PC-3 (cell line): ENCODE measurements around the gene FIBCD1. TPM values are rescaled to one million over a fixed set of nuclear protein-coding genes. Genes with fewer than 3 reads are reported as not detected.

ENCODE experiments used
- ATAC-seq: fragments of 200-7000 bp; cut with Tn5 transposase; 2 replicates; pipeline ENCODE4 v1.9.1; 2020; ENCODE audit warnings: mild to moderate bottlenecking, moderate library complexity
- BruUV-seq: library from RNA; stranded (reverse); fragments of 400-500 nt; replicated peaks from 2 replicates; lab custom pipeline; 2021; lab: Mats Ljungman, UMichigan
- CTCF ChIA-PET: fragments of 300-600 bp; sonication (Branson Sonifier 250); formaldehyde crosslinking; loops from one replicate; lab custom pipeline; 2022; ENCODE audit warnings: antibody characterized with exemption; lab: Charles Lee
- POLR2A ChIA-PET: fragments of 300-600 bp; sonication (Branson Sonifier 250); formaldehyde crosslinking; loops from one replicate; lab custom pipeline; 2022; ENCODE audit warnings: antibody characterized with exemption; ENCODE audit not compliant: unreplicated experiment; lab: Charles Lee
- DNase-seq: peaks from one replicate; pipeline ENCODE4 v3.0.0-alpha.2; 2015
- H2AFZ ChIP-seq: fragments of 300-600 bp; sonication (generic); 2 replicates; pipeline ENCODE4 v1.6.0; 2016; ENCODE audit warnings: antibody characterized with exemption, low read length
- H3F3A ChIP-seq: fragments of 300-600 bp; sonication (generic); one replicate; pipeline ENCODE4 v1.6.0; 2017; ENCODE audit warnings: antibody characterized with exemption, low read length, control low read depth, mild to moderate bottlenecking; ENCODE audit not compliant: unreplicated experiment
- H3K27ac ChIP-seq: fragments of 300-600 bp; sonication (generic); 2 replicates; pipeline ENCODE4 v1.5.1; 2016; ENCODE audit warnings: mild to moderate bottlenecking, low read length
- H3K27me3 ChIP-seq: fragments of 300-600 bp; sonication (generic); 2 replicates; pipeline ENCODE4 v1.6.1; 2016; ENCODE audit warnings: low read length, mixed read lengths
- H3K36me3 ChIP-seq: fragments of 300-600 bp; sonication (generic); 2 replicates; pipeline ENCODE4 v1.6.1; 2016; ENCODE audit warnings: low read depth, mixed run types, low read length, mixed read lengths
- H3K4me1 ChIP-seq: fragments of 300-600 bp; sonication (generic); 2 replicates; pipeline ENCODE4 v1.5.1; 2016; ENCODE audit warnings: low read length; ENCODE audit not compliant: insufficient read depth
- H3K4me2 ChIP-seq: fragments of 300-600 bp; sonication (generic); 2 replicates; pipeline ENCODE4 v1.6.0; 2016; ENCODE audit warnings: low read length
- H3K4me3 ChIP-seq: fragments of 300-600 bp; sonication (generic); 2 replicates; pipeline ENCODE4 v1.5.1; 2016; ENCODE audit warnings: mild to moderate bottlenecking, low read length, mixed read lengths
- H3K79me2 ChIP-seq: fragments of 300-600 bp; sonication (generic); 2 replicates; pipeline ENCODE4 v1.6.1; 2017; ENCODE audit warnings: low read length, mixed read lengths
- H3K9ac ChIP-seq: fragments of 300-600 bp; sonication (generic); 2 replicates; pipeline ENCODE4 v1.6.0; 2016; ENCODE audit warnings: mild to moderate bottlenecking, low read length
- H3K9me2 ChIP-seq: fragments of 300-600 bp; sonication (generic); replicated peaks from 2 replicates; pipeline ENCODE4 v1.6.1; 2016; ENCODE audit warnings: mixed run types, low read length, mixed read lengths
- H3K9me3 ChIP-seq: fragments of 300-600 bp; sonication (generic); 2 replicates; pipeline ENCODE4 v1.6.1; 2016; ENCODE audit warnings: low read length, mixed read lengths
- H4K20me1 ChIP-seq: fragments of 300-600 bp; sonication (generic); 2 replicates; pipeline ENCODE4 v1.6.1; 2016; ENCODE audit warnings: low read length, mixed read lengths
- CTCF ChIP-seq: fragments of 300-600 bp; sonication (generic); conservative IDR thresholded peaks from 2 replicates; pipeline ENCODE4 v1.5.1; 2017; ENCODE audit warnings: antibody characterized with exemption, low read depth, mild to moderate bottlenecking, low read length
- EZH2 ChIP-seq: fragments of 300-600 bp; sonication (generic); IDR thresholded peaks from one replicate; pipeline ENCODE4 v1.6.1; 2017; ENCODE audit warnings: antibody characterized with exemption, mild to moderate bottlenecking, low read length; ENCODE audit not compliant: unreplicated experiment
- EZH2phosphoT487 ChIP-seq: fragments of 300-600 bp; sonication (generic); IDR thresholded peaks from 2 replicates; pipeline ENCODE4 v1.6.1; 2018; ENCODE audit warnings: mild to moderate bottlenecking, antibody characterized with exemption, low read length, borderline replicate concordance
- intact Hi-C: fragments of 100-400 bp; cut with micrococcal nuclease; formaldehyde crosslinking; loops from 2 replicates; pipeline ENCODE4 v1.9.0; 2023
- total RNA-seq: library from RNA; depleted of rRNA; stranded (reverse); fragments of >200 nt; gene quantifications from 2 replicates; pipeline ENCODE4 v1.2.3, GENCODE V29; 2014

The FIBCD1 gene
- total RNA-seq, 1 experiment from 2014 or later = 8.9 TPM

- no peak overlapping the region for H2AFZ ChIP-seq
- no peak overlapping the region for H3K27ac ChIP-seq
- no peaks in the 10 kb centered on the region for H3K79me2 ChIP-seq
- H3K4me2 ChIP-seq = no peak overlapping the region
- no TSS peak for BruUV-seq
- no peak for DNase-seq
- no peak overlapping the region for H3K9ac ChIP-seq
- H4K20me1 ChIP-seq = no peaks in the 10 kb centered on the region
- no peaks in the 10 kb centered on the region for H3K9me3 ChIP-seq
- ChIA-PET CTCF (interaction anchor here (0.7 kb wide), 1 partner anchor 158 kb away, joined by 5 read pairs; no protein-coding TSS in a partner anchor), POLR2A (no interaction called here)
- ATAC-seq = no peak
- H3K27me3 ChIP-seq = no peaks in the 10 kb centered on the region
- no peaks in the 10 kb centered on the region for H3K4me1 ChIP-seq
- TF ChIP-seq CTCF (no peak), EZH2phosphoT487 (no peak), EZH2 (no peak)
- intact Hi-C loops = no loop called here
- no peaks in the 10 kb centered on the region for H3F3A ChIP-seq
- H3K4me3 ChIP-seq = no peak overlapping the region
- no peaks in the 10 kb centered on the region for H3K36me3 ChIP-seq
- no peaks in the 10 kb centered on the region for H3K9me2 ChIP-seq
Observed at GRCh38 chr9:130890124-130890523, 48.9 kb downstream of the FIBCD1 start.

DNA sequence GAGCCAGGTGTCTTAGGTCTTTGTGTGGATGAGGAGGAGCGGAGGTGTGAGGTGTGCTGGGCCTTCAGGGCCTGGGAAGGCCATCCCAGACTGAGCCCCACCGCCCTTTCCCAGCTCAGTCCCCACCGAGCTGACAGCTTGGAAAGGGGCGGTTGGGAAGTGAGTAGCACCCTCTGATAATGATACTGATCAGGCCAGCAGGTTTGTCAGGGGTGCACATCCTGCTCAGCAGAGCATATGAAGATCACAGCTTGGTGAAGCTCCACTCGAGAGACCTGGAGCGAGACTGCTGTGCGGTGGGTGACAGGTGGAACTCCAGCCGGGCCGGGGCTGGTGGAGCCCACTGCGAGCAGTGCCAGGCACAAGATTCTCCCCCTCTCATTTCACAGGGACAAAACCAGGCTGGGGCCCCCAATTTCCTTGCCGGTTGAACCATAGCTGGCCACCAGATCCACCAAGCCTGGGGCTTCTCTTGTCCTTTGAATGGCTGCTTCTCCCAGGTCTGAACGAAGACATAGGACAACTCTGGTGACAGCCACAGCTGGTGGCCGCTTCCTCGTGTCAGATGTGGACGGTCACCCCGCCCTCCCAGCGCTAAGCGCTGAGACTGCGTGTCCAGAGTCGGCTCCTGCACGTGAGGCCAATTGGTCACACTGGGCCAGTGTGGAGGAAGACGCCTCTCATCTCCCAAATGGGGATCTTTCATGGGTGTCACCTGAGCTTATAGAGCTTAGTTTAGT, 50.7 kb downstream of the FIBCD1 start:
- TF ChIP-seq EZH2phosphoT487 (no peak), EZH2 (no peak), CTCF (no peak)
- no peaks in the 10 kb centered on the region for H3K9me2 ChIP-seq
- H3F3A ChIP-seq = no peaks in the 10 kb centered on the region
- no peaks in the 10 kb centered on the region for H3K27me3 ChIP-seq
- no peaks in the 10 kb centered on the region for H3K4me1 ChIP-seq
- no peak overlapping the region for H3K4me2 ChIP-seq
- no peaks in the 10 kb centered on the region for H3K36me3 ChIP-seq
- no peak overlapping the region for H3K9ac ChIP-seq
- no TSS peak for BruUV-seq
- DNase-seq = no peak
- CTCF ChIA-PET = no interaction called here
- H3K4me3 ChIP-seq = no peak overlapping the region
- intact Hi-C loops = no loop called here
- H3K79me2 ChIP-seq = no peaks in the 10 kb centered on the region
- H4K20me1 ChIP-seq = no peaks in the 10 kb centered on the region
- ATAC-seq = no peak
- no peak overlapping the region for H2AFZ ChIP-seq
- no peak overlapping the region for H3K27ac ChIP-seq
- POLR2A ChIA-PET = no interaction called here
- H3K9me3 ChIP-seq = no peaks in the 10 kb centered on the region

GRCh38 chr9:130887494-130888144, 51.4 kb downstream of the FIBCD1 start:
- Histone ChIP-seq H3K9ac (no peak overlapping the region), H3K9me3 (no peaks in the 10 kb centered on the region), H3K4me1 (no peaks in the 10 kb centered on the region; the same call in 1 of the 2 replicates), H3F3A (no peaks in the 10 kb centered on the region), H3K36me3 (no peaks in the 10 kb centered on the region), H3K79me2 (no peaks in the 10 kb centered on the region), H3K27me3 (no peaks in the 10 kb centered on the region), H4K20me1 (no peaks in the 10 kb centered on the region), H3K27ac (no peak overlapping the region), H3K4me2 (no peak overlapping the region), H3K4me3 (no peak overlapping the region), H2AFZ (no peak overlapping the region), H3K9me2 (no peaks in the 10 kb centered on the region)
- intact Hi-C loops = no loop called here
- POLR2A ChIA-PET = no interaction called here
- TF ChIP-seq EZH2phosphoT487 (no peak), EZH2 (no peak), CTCF (no peak)
- DNase-seq (no peak), ATAC-seq (no peak)
- BruUV-seq = no TSS peak
- CTCF ChIA-PET = no interaction called here
